Activated CD4-positive, alpha-beta T cell treated with anti-CD3 and anti-CD28 coated beads for 36 hours (primary cell): ENCODE results near the gene CAMK1D. TPM values are rescaled to one million over a fixed set of nuclear protein-coding genes. Genes with fewer than 3 reads are reported as not detected.
"Not testable (repeated sequence)": the region's sequence is repeated elsewhere in the genome, so short reads cannot be mapped to it uniquely, and the experiment has no call there.

Experiments used
- ATAC-seq: fragments of 200-7000 bp; cut with Tn5 transposase; one replicate; pipeline ENCODE4 v1.10.0; 2021; ENCODE audit warnings: mild to moderate bottlenecking, moderate library complexity
- CTCF ChIA-PET: fragments of 350-600 bp; sonication (Branson Sonifier 250); formaldehyde crosslinking; loops from one replicate; lab custom pipeline; 2021; ENCODE audit warnings: antibody characterized with exemption; lab: Charles Lee
- POLR2A ChIA-PET: fragments of 350-600 bp; sonication (Branson Sonifier 250); formaldehyde crosslinking; loops from one replicate; lab custom pipeline; 2021; ENCODE audit warnings: antibody characterized with exemption, inconsistent platforms; lab: Charles Lee
- DNase-seq: peaks from one replicate; pipeline ENCODE4 v3.0.0-alpha.2; 2020
- H3K27ac Mint-ChIP-seq: one replicate; pipeline ENCODE4 v1.8.0; 2021; ENCODE audit warnings: mixed read lengths
- H3K27me3 Mint-ChIP-seq: one replicate; pipeline ENCODE4 v1.8.0; 2021; ENCODE audit warnings: mixed read lengths
- H3K36me3 Mint-ChIP-seq: one replicate; pipeline ENCODE4 v1.8.0; 2021; ENCODE audit warnings: low read depth, mixed read lengths
- H3K4me1 Mint-ChIP-seq: one replicate; pipeline ENCODE4 v1.8.0; 2021; ENCODE audit warnings: mixed read lengths
- H3K4me3 Mint-ChIP-seq: one replicate; pipeline ENCODE4 v1.8.0; 2021; ENCODE audit warnings: mild to moderate bottlenecking, moderate library complexity, mixed read lengths
- H3K9me3 Mint-ChIP-seq: one replicate; pipeline ENCODE4 v1.8.0; 2021; ENCODE audit warnings: low read depth, mixed read lengths
- intact Hi-C, 2 experiments: fragments of 100-400 bp; cut with DNase I in 1 of 2; cut with micrococcal nuclease in 1 of 2; formaldehyde crosslinking; loops; one replicate each; pipeline versions ENCODE4 v1.14.2 to v1.15.1; 2022 to 2024; cut with DNase I, micrococcal nuclease
- total RNA-seq, 2 experiments: library from RNA; stranded (reverse); gene quantifications; one replicate each; pipeline ENCODE4 v1.2.3, GENCODE V29; 2021

The CAMK1D gene
- total RNA-seq, 2 experiments from 2014 or later, result 16.0 to 16.3 TPM

DNA sequence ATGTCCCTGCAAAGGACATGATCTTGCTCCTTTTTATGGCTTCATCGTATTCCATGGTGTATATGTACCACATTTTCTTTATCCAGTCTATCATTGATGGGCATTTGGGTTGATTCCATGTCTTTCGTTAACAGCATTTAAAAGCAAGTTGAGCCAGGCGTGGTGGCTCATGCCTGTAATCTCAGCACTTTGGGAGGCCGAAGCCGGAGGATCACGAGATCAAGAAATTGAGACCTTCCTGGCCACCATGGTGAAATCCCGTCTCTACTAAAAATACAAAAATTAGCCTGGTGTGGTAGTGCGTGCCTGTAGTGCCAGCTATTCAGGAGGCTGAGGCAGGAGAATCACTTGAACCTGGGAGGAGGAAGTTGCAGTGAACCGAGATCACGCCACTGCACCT lies 147.7 kb downstream of the CAMK1D start:
- not testable (repeated sequence) for ATAC-seq
- CTCF ChIA-PET, result interaction anchor here (0.8 kb wide), 1 partner anchor 282 kb away, joined by 4 read pairs; no protein-coding TSS in a partner anchor

DNA sequence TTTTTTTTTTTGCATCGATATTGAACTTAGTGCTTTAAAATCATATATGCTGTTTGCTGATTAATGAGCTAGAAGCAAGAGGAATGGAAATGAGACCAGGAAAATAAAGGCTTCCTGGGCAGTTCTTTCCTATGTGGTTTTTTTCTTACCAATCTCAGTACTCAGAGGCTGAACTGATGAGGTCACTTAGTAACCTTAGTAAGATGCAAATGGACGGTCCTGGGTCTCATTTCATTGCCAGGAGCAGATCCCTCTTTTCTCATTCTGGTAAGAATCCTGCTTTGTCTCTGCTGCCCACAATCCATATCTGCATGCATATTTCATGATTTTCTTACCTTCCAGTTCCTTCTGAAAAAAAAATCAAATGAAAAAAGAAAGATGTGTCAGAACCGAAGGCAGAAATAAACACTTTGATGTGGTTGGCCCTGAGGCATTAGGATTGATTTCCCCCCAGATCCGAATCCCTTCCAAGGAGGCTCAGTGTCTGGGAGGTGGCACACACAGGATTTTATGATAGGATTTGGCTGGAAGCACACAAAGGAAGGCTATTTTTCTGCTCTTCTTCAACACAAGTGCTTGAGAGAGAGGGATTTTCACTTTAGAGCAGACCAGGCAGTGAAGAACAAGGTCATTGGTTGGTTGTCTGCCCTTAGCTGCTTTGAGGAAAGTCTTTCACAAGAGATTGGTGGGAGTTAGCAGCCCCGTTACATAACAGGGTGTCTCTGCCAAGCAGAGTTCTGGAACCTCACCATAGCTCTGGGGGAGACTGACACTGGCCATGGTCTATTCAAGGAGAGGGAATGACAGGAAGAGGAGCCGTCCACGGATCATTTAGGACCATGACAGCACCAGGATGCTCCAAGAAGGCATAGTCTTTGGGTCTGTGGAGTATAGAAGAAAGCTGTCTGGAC lies 150.0 kb downstream of the CAMK1D start:
- Mint-ChIP-seq H3K27me3 (no peaks in the 10 kb centered on the region), H3K4me1 (peaks cover 53% of the 10 kb centered on the region), H3K9me3 (no peaks in the 10 kb centered on the region), H3K27ac (no peak overlapping the region), H3K36me3 (peaks cover 2% of the 10 kb centered on the region), H3K4me3 (no peak overlapping the region)
- ChIA-PET POLR2A (interaction anchor here (0.6 kb wide), 1 partner anchor 136 kb away, joined by 7 read pairs; no protein-coding TSS in a partner anchor), CTCF (interaction anchor here (0.6 kb wide), 1 partner anchor 397 kb away, joined by 3 read pairs; no protein-coding TSS in a partner anchor)
- ATAC-seq (no peak), DNase-seq (no peak)
- intact Hi-C loops, result no loop called here

More for the DNA sequence above, 147.7 kb downstream of the CAMK1D start:
- H3K9me3 Mint-ChIP-seq, intact Hi-C loops, H3K4me3 Mint-ChIP-seq, H3K27ac Mint-ChIP-seq, H3K27me3 Mint-ChIP-seq, DNase-seq, POLR2A ChIA-PET, H3K36me3 Mint-ChIP-seq: not testable (repeated sequence)
- peaks cover 46% of the 10 kb centered on the region for H3K4me1 Mint-ChIP-seq

DNA sequence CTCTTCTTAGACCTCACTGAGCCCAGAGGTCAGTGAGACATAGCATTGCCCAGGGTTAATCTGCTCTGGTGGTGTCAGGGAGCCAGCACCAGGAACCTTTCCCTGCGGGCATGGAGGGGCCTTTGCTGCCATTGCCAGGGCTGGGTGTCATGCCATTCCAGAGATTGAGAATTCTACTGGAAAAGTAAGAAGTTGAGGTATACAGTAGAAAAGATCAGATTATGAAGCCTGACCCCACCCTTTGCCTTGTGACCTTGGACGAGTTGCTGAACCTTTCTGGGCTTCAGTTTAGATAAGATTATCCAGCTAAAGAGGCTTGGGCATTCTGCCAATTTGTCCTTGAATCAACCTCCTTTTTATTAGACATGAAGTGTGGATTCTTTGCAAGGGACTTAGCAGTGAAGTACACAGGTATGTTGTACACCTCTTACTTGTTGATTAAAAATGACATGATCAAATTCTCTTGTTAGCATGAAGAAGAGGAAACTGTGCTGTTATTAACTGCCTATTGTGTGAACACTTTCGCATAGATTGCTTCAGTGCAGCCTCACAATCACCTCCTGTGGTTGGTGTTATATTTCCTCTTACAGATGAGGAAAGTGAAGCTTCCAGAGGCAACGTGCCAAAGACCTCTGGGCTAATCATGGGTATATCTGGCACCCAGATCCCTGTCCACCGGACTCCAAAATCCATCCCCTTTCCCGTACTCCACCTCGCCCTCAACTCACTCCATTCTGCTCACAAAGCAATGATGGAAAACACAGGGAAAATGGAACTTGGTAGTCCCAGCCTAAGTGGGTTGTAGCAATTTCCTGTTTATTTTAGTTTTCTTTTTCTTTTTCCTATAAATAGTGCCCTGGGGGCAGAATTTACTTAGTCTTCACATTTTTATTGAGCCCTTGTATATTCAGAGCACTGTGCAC lies 151.3 kb downstream of the CAMK1D start:
- Mint-ChIP-seq H3K27ac (no peak overlapping the region), H3K9me3 (no peaks in the 10 kb centered on the region), H3K27me3 (no peaks in the 10 kb centered on the region), H3K4me1 (peaks cover 49% of the 10 kb centered on the region), H3K4me3 (no peak overlapping the region), H3K36me3 (peaks cover 2% of the 10 kb centered on the region)
- ChIA-PET CTCF (no interaction called here), POLR2A (no interaction called here)
- no peak for ATAC-seq
- DNase-seq, result no peak
- intact Hi-C loops, result no loop called here

DNA sequence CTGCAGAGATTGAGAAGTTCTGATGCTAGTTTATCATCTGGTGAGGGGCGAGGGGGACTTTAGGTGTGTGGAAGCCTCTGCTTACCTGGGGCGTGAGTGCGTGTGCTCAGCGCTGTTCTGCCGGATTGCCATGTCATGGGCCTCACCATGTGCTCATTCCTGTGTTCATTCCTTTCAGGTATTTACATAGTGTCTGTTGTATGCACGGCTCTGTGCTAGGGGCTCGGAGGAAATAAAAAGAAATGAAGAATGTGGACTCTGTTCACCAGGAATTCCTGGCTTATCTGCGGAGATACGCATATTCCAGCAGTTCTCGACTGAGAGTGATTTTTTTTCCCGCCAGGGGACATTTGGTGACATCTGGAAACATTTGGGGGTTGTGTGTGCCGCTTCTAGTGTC lies 152.0 kb downstream of the CAMK1D start:
- H3K36me3 Mint-ChIP-seq, result peaks cover 2% of the 10 kb centered on the region
- no peak overlapping the region for H3K4me3 Mint-ChIP-seq
- H3K27ac Mint-ChIP-seq, result no peak overlapping the region
- H3K4me1 Mint-ChIP-seq, result peaks cover 49% of the 10 kb centered on the region
- no peaks in the 10 kb centered on the region for H3K27me3 Mint-ChIP-seq
- ATAC-seq, result no peak
- H3K9me3 Mint-ChIP-seq, result no peaks in the 10 kb centered on the region
- intact Hi-C loops, result no loop called here
- POLR2A ChIA-PET, result no interaction called here
- no peak for DNase-seq
- CTCF ChIA-PET, result interaction anchor here (1.1 kb wide), 1 partner anchor 155 kb away, joined by 4 read pairs; no protein-coding TSS in a partner anchor

DNA sequence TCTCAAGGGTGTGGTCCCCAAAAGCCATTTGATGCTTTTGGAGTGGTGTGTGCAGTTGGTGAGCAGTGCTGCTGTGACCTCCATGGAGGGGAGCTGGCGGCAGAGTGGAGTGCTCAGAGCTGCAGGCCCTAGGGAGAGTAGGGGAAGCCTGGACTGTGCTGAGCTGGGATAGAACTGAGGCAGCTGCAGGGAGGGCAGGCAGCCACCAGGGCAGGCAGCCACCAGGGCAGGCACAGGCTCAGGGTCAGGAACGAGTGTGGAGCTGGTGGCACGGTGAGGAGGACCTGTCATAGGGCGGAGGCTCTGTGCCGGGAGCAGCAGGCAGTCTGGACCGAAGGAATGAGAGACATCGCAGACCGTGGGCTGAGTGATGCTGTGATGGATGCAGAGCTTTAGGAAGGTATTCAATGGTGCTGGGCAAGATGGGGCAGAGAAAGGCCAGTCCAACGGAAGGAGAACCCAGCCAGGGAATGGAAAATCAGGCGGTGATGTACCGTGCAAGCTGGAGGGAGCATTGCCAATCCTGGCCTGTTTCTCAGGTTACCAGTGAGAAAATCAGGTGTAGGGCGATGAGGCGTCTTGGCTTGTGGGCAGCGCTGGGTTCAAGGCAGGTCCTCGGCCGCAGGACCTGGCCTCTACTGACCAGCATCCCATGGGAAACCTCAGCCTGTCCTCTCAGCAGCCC lies 152.6 kb downstream of the CAMK1D start:
- Mint-ChIP-seq H3K27me3 (no peaks in the 10 kb centered on the region), H3K4me1 (peaks cover 51% of the 10 kb centered on the region), H3K4me3 (no peak overlapping the region), H3K9me3 (no peaks in the 10 kb centered on the region), H3K36me3 (peaks cover 2% of the 10 kb centered on the region), H3K27ac (no peak overlapping the region)
- CTCF ChIA-PET, result interaction anchor here (1.1 kb wide), 1 partner anchor 154 kb away, joined by 4 read pairs; no protein-coding TSS in a partner anchor
- POLR2A ChIA-PET, result no interaction called here
- DNase-seq (no peak), ATAC-seq (no peak)
- intact Hi-C loops, result no loop called here

DNA sequence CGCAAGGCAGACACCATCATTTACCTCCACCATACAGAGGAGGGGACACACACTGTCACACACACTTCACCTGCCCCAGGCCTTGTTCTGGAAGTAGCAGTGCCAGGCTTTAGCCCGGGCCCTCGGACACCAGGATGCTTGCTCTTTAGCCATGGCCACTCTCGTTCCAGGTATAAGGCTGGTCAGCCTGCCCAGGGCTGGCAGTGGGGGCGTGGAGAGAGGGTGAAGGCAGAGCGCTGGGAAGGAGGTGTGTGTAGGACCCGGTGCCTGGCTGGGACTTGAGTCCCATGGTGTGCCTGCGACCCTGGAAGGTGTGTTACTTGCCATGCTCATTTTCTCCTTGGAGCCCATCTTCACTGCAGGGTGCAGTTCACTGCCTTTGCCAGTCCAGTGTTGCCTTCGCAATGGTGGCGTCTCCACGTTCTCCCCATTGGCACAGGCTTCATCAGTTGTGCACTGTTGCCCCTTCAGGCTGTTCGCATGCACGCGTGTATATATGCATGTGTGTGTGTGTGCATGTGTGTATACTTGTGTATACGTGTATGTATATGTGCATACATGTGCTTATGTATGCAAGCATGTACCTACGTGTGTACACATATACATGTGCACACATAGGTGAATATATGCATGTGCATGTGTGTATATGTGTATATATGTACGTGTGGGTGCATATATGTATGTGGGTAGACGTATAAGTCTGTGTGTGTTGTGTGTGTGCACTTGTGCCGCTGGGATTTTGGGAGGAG lies 153.4 kb downstream of the CAMK1D start:
- Mint-ChIP-seq H3K4me1 (peaks cover 55% of the 10 kb centered on the region), H3K9me3 (no peaks in the 10 kb centered on the region), H3K27ac (no peak overlapping the region), H3K27me3 (no peaks in the 10 kb centered on the region), H3K4me3 (no peak overlapping the region), H3K36me3 (peaks cover 1% of the 10 kb centered on the region)
- ATAC-seq (no peak), DNase-seq (no peak)
- ChIA-PET CTCF (interaction anchor here (1.1 kb wide), 1 partner anchor 154 kb away, joined by 4 read pairs; no protein-coding TSS in a partner anchor), POLR2A (no interaction called here)
- intact Hi-C loops, result no loop called here

DNA sequence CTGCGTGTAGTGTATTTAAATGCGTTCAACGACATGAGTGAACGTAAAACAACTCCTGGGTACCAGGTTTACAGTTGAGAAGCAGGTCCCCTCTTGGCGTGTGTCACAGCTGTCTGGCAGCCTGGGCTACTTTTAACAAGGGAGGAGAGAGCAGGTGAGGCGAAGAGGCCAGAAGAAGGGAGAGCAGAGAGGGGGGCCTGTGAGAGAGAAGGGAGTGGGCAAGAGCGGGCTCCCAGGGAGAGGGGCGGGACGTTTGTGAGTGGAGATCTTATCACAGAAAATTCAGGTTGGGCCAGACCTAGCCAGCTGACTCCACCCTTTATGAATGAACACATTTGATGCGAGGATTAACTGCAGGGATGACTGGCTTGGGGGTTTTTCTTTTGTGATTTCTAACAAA lies 154.0 kb downstream of the CAMK1D start:
- ChIA-PET CTCF (no interaction called here), POLR2A (no interaction called here)
- Mint-ChIP-seq H3K4me1 (peaks cover 55% of the 10 kb centered on the region), H3K27ac (no peak overlapping the region), H3K36me3 (no peaks in the 10 kb centered on the region), H3K4me3 (no peak overlapping the region), H3K27me3 (no peaks in the 10 kb centered on the region), H3K9me3 (no peaks in the 10 kb centered on the region)
- DNase-seq, result no peak
- intact Hi-C loops, result no loop called here
- no peak for ATAC-seq

DNA sequence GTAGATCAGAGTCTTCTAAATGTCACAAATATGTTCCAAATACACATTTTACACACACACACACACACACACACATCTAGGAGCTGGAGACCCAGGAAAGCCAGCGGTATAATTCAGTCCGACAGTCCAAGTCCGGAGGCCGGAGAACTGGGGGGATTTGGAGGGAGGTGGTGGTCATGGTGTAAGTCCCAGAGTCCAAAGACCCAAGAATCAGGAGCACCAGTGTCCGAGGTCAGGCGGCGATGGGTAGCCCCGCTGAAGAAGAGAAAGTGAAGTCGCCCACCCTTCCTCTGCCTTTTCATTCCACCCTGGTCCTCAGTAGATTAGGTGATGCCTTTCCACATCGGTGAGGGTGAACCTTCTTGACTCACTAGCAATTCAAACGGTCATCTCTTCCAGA lies 154.8 kb downstream of the CAMK1D start:
- no peaks in the 10 kb centered on the region for H3K36me3 Mint-ChIP-seq

DNA sequence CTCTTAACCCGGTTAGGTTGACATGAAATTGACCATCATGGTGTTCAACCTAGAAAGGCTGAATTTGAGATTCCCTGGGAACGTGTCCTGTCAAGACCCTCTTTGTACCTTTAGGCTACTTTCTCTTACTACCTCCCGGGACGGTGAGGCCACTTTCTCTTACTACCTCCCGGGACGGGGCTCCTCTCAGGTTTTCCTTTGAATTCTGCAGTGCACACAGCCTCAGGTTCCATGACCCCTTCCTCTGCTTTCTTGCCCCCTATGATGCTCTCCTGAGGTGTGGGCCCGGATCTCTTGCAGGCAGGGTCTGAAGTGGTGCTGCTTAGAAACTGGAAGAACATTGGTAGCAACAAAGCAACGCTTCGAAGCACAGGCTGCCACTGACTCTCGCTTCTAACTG lies 155.3 kb downstream of the CAMK1D start:
- H3K4me1 Mint-ChIP-seq, result peaks cover 55% of the 10 kb centered on the region
- H3K36me3 Mint-ChIP-seq, result no peaks in the 10 kb centered on the region
- ATAC-seq (no peak), DNase-seq (no peak)
- no peak overlapping the region for H3K4me3 Mint-ChIP-seq
- no peaks in the 10 kb centered on the region for H3K27me3 Mint-ChIP-seq
- intact Hi-C loops, result no loop called here
- CTCF ChIA-PET, result no interaction called here
- POLR2A ChIA-PET, result interaction anchor here (0.6 kb wide), 1 partner anchor 87 kb away, joined by 3 read pairs; no protein-coding TSS in a partner anchor
- H3K27ac Mint-ChIP-seq, result no peak overlapping the region
- H3K9me3 Mint-ChIP-seq, result no peaks in the 10 kb centered on the region

More for the DNA sequence above, 154.8 kb downstream of the CAMK1D start:
- Mint-ChIP-seq H3K27ac (no peak overlapping the region), H3K4me1 (peaks cover 55% of the 10 kb centered on the region), H3K27me3 (no peaks in the 10 kb centered on the region), H3K4me3 (no peak overlapping the region), H3K9me3 (no peaks in the 10 kb centered on the region)
- intact Hi-C loops, result no loop called here
- POLR2A ChIA-PET, result interaction anchor here (0.6 kb wide), 1 partner anchor 87 kb away, joined by 3 read pairs; no protein-coding TSS in a partner anchor
- DNase-seq, result no peak
- ATAC-seq, result no peak
- CTCF ChIA-PET, result no interaction called here

DNA sequence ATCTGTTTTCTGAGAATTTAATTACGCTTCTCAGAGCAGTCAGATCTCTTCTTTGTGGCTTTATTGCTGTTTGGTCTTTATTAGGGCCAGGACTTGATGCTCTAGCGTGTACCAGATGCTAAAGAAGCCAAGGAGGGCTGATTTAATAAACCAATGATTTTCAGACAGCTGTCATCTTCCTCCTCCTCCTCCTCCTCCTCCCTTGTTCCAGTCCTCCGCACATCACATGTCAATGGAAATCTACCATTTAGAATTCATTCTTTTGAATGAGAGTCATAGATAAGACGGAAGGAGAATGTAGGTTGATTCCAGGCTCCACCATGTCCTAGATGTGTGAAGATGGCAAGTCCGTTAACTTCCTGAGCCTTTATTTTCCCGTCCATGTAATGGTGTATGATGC lies 156.3 kb downstream of the CAMK1D start:
- H3K4me1 Mint-ChIP-seq, result peaks cover 56% of the 10 kb centered on the region
- H3K36me3 Mint-ChIP-seq, result no peaks in the 10 kb centered on the region
- POLR2A ChIA-PET, result no interaction called here
- H3K27ac Mint-ChIP-seq, result no peak overlapping the region
- no peaks in the 10 kb centered on the region for H3K27me3 Mint-ChIP-seq
- CTCF ChIA-PET, result interaction anchor here (0.7 kb wide), 1 partner anchor 241 kb away, joined by 3 read pairs; no protein-coding TSS in a partner anchor
- DNase-seq, result no peak
- ATAC-seq, result no peak
- H3K4me3 Mint-ChIP-seq, result no peak overlapping the region
- intact Hi-C loops, result no loop called here
- H3K9me3 Mint-ChIP-seq, result no peaks in the 10 kb centered on the region
